HG02840 (cell line): ENCODE measurements around the gene CELA2A.
"Not testable (repeated sequence)": the region's sequence is repeated elsewhere in the genome, so short reads cannot be mapped to it uniquely, and the experiment has no call there.

Experiments used
- ATAC-seq: cut with Tn5 transposase; IDR thresholded peaks from one replicate; pipeline ENCODE4 v1.9.1; 2021; ENCODE audit warnings: mild to moderate bottlenecking, moderate library complexity, moderate number of reproducible peaks; ENCODE audit not compliant: unreplicated experiment, low FRiP score

Gene CELA2A

DNA sequence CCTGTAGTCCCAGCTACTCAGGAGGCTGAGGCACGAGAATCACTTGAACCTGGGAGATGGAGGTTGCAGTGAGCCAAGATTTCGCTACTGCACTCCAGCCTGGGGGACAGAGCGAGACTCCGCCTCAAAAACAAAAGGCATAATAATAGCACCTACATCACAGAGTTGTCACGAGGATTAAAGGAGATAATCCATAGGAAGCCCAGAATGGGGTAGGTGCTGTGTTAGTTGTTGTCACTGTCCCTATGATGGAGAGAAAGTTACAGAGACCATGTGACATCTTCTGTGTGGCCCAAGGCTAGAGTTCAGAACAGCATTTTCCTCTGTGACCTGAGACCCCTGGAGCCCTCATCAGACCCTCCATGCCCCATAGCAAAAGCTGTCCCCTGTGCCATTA lies 7.4 kb downstream of the CELA2A start:
- ATAC-seq, result not testable (repeated sequence)

DNA sequence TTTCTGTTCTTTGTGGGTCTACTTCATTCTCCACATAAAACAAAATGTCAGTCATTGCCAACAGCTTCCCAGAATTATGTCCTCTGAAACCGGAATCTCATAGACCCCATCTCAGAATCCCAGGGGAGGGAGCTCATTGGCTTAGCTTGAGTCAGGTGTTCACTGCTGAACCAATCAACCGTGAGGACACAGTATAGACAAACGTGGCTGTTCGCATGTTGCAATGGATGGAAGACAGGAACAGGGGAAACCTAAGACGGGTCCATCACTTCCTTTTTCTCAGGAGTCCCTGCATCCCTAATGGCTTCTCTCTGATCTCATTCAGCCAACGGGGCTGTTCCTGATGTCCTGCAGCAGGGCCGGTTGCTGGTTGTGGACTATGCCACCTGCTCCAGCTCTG lies 9.1 kb downstream of the CELA2A start:
- no peak for ATAC-seq

GRCh38 chr1:15466955-15467625 lies 10.6 kb downstream of the CELA2A start:
- ATAC-seq, result not testable (repeated sequence)

DNA sequence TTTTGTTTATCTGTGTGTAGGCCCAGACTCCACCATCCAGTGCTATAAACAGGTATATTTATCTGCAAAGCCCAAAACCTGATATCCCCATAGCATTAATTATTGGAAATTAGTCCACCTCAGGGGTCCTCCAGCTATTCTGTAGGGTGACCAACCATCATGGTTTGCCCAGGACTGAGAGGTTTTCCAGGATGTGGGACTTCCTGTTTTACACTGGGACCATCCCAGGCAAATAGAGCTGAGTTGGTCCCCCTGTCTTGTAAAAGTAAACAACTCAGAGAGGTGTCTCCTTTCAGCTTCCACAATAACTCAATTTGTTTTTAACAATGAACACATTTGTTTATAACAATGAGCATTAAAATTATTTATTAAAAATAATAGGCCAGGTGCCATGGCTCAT lies 11.6 kb downstream of the CELA2A start:
- no peak for ATAC-seq

DNA sequence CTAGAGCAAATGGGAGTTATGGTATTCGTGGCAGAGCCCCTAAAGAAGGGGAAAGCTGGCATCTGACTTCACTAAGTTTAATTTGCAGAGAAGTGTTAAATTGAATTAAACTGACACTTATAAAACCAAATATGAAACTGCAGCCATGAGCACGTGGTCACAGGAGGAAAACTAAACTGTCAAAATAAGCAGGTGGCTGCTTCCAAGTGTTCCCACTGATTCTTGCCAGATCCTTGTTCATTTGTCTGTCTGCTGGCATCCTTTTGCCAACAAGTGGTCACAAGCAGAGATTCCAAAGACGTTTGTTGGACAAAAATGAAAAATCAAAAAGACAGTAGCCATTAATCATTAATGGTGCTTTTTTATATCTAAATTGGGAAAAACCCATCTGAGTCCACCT lies 12.8 kb downstream of the CELA2A start:
- ATAC-seq, result no peak

- ATAC-seq, result not testable (repeated sequence)
These were observed 13.4 kb downstream of the CELA2A start for GRCh38 chr1:15469821-15470448.

- not testable (repeated sequence) for ATAC-seq
These were observed 14.5 kb downstream of the CELA2A start for GRCh38 chr1:15471067-15471466.

GRCh38 chr1:15471723-15472122 lies 15.2 kb downstream of the CELA2A start:
- not testable (repeated sequence) for ATAC-seq

- no peak for ATAC-seq
These were observed 16.1 kb downstream of the CELA2A start for GRCh38 chr1:15472587-15472986.

DNA sequence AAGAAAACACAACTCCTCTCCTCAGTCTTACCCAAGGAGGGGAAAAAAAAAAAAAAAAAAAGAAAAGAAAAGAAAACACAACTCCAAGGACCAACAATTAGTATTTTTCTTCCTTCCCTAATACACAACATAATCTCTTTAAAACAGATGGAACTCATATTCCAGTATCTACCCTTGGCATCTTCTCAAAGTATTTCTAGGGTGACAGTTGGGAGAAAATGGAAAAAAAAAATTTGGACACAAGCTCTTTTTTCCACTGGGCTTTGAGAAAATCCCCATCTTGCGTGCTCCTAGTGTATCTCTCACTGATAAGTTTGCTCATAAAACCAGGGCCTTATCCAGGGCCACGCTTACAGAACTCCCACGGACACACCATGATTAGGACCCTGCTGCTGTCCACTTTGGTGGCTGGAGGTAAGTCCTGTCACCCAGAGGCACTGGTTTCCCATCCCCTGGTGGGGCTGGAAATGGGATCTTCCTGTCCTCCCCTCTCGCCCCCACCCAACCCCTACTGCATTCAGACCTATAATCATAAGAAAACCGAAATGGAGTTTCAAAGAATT lies 19.3 kb downstream of the CELA2A start, which contains the start of gene CELA2B:
Gene CELA2B (plus strand): TSS at position 353 of the 563 bp plus-strand sequence. CDS start 22 bp downstream, at position 375.
- no peak for ATAC-seq

DNA sequence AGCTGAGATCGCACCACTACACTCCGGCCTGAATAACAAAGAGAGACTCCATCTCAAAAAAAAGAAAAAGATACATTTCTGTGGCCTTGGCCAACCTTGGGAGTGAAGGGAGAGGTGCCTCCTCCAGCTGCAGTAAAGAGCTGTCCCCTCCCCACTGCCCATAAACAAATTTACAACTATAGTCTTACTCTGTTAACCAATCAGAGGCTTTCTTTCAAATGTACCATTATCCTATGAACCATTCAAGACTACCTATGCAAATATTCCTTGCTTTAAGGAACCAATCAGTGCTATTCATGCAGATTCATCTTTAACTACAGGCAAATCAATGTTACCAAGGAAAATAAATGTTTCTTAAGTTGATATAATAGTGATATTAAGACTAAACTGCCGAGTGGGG lies 20.4 kb downstream of the CELA2A start:
- no peak for ATAC-seq

GRCh38 chr1:15477646-15478212 lies 21.2 kb downstream of the CELA2A start:
- no peak for ATAC-seq

GRCh38 chr1:15479654-15480347 lies 23.3 kb downstream of the CELA2A start:
- no peak for ATAC-seq

- not testable (repeated sequence) for ATAC-seq
These were observed 25.9 kb downstream of the CELA2A start for GRCh38 chr1:15482455-15482854.

- ATAC-seq, result not testable (repeated sequence)
These were observed 26.5 kb downstream of the CELA2A start for GRCh38 chr1:15482983-15483543.

- ATAC-seq, result no peak
These were observed 27.4 kb downstream of the CELA2A start for GRCh38 chr1:15483971-15484370.

GRCh38 chr1:15484443-15484842 lies 27.9 kb downstream of the CELA2A start:
- ATAC-seq, result not testable (repeated sequence)

GRCh38 chr1:15485636-15486035 lies 29.1 kb downstream of the CELA2A start:
- no peak for ATAC-seq

DNA sequence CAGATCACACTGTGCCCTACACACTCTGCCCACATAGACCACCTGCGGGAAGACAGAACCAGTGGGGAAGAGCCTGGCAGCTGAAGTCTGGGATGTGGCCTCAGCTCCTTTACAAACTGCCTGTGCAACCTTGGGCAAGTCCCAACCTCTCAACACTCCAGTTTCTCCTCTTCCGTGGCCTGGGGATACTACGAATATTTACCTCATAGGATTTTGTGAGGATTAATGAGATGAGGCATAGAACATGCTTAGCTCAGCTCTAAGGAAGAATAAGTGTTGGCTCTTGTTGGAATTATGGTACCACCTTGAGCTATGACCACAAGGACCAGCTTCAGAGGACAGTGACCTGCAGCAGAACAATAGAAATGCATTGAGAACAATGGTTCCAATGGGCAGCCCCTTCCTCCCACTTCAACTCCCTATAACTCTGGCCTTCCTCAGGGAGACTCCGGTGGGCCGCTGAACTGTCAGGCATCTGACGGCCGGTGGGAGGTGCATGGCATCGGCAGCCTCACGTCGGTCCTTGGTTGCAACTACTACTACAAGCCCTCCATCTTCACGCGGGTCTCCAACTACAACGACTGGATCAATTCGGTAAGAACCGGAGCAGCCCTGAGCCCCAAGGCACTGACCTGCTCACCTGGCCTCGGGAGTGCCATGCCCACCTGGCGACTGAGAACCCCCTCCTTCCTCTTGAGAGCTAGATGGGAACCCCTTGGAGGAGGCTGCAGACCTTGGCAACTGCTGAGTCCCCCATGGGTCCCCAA lies 30.5 kb downstream of the CELA2A start:
- not testable (repeated sequence) for ATAC-seq

DNA sequence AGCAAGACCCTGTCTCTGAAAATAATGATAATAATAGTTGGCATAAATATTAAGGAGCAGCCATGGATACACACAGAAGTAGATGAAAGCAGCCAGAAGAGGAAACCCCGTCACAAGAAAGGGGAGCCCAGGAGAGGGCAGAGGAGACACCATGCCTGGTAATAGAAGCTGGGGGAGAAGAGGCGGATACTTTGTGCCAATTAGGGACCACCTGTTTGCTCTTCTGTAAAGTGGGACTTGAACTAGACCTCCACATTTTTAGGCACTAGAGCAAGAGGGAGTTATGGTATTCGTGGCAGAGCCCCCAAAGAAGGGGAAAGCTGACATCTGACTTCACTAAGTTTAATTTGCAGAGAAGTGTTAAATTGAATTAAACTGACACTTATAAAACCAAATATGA lies 31.8 kb downstream of the CELA2A start:
- no peak for ATAC-seq
